ELR (cell line): ENCODE data around the gene LMX1A.

ENCODE experiments used
- DNase-seq: peaks from one replicate; pipeline ENCODE4 v3.0.0-alpha.2; 2015; ENCODE audit warnings: low read depth

The LMX1A gene

GRCh38 chr1:165218731-165219130 is 137.8 kb downstream of the LMX1A start:
- DNase-seq = no peak

GRCh38 chr1:165217958-165218357 is 138.6 kb downstream of the LMX1A start:
- DNase-seq = no peak

- no peak for DNase-seq
Measured at GRCh38 chr1:165216254-165216653, 140.3 kb downstream of the LMX1A start.

GRCh38 chr1:165215676-165216075 is 140.8 kb downstream of the LMX1A start:
- DNase-seq = no peak

- no peak for DNase-seq
Measured at GRCh38 chr1:165212229-165212628, 144.3 kb downstream of the LMX1A start.

- no peak for DNase-seq
Measured at GRCh38 chr1:165207853-165208515, 148.5 kb downstream of the LMX1A start.

GRCh38 chr1:165205145-165205544 is 151.4 kb downstream of the LMX1A start:
- DNase-seq = no peak

GRCh38 chr1:165204548-165204947 is 152.0 kb downstream of the LMX1A start:
- DNase-seq = no peak

- DNase-seq = no peak
Measured at GRCh38 chr1:165191087-165191486, 165.4 kb downstream of the LMX1A start.

- DNase-seq = no peak
Measured at GRCh38 chr1:165189913-165190312, 166.6 kb downstream of the LMX1A start.

GRCh38 chr1:165189011-165189410 is 167.5 kb downstream of the LMX1A start:
- no peak for DNase-seq

GRCh38 chr1:165187031-165188009 is 169.2 kb downstream of the LMX1A start:
- DNase-seq = no peak

- no peak for DNase-seq
Measured at GRCh38 chr1:165185161-165185889, 171.2 kb downstream of the LMX1A start.

GRCh38 chr1:165182975-165183374 is 173.5 kb downstream of the LMX1A start:
- DNase-seq = no peak

- no peak for DNase-seq
Measured at GRCh38 chr1:165179306-165179705, 177.2 kb downstream of the LMX1A start.

GRCh38 chr1:165174491-165174890 is 182.0 kb downstream of the LMX1A start:
- DNase-seq = no peak

GRCh38 chr1:165173818-165174217 is 182.7 kb downstream of the LMX1A start:
- DNase-seq = no peak

- no peak for DNase-seq
Measured at GRCh38 chr1:165173409-165173808, 183.1 kb downstream of the LMX1A start.

GRCh38 chr1:165172666-165173065 is 183.8 kb downstream of the LMX1A start:
- DNase-seq = no peak

GRCh38 chr1:165169729-165170128 is 186.8 kb downstream of the LMX1A start:
- DNase-seq = no peak

- DNase-seq = no peak
Measured at GRCh38 chr1:165169028-165169427, 187.5 kb downstream of the LMX1A start.

GRCh38 chr1:165168467-165168866 is 188.0 kb downstream of the LMX1A start:
- no peak for DNase-seq
